ENCODE data around the gene DCAF11. TPM values are rescaled to one million over a fixed set of nuclear protein-coding genes. Genes with fewer than 3 reads are reported as not detected.

DCAF11 gene
- total and polyA plus RNA-seq, 2 of the 13 experiments (the other 11 are each of a cell fraction or from before 2014, with no cell fraction given), result 150 to 257 TPM

DNA sequence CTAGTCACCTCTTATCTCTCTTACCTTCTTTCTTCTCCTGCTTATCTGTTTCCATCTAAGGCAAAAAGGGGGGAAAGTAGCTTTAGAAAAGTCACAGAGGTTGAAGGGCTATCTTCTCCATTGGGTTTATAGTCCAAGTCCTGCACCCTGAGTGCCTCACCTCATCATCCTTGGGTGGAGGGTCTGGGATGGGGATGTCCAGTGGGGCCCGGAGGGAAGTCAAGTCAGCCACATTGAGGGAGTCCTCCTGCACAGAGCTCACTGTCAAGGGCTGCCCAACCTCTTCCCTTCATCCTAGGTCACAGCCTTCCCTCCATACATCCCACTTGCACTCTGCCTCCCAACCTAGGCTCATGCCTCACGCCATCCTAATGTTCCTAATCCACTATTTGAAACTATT lies 30.6 kb downstream of the DCAF11 start:
- FAIRE-seq (no peak), ATAC-seq (no peak), DNase-seq (ENCODE audit: low spot score) (no peak)
- TF ChIP-seq, protein P1, sequence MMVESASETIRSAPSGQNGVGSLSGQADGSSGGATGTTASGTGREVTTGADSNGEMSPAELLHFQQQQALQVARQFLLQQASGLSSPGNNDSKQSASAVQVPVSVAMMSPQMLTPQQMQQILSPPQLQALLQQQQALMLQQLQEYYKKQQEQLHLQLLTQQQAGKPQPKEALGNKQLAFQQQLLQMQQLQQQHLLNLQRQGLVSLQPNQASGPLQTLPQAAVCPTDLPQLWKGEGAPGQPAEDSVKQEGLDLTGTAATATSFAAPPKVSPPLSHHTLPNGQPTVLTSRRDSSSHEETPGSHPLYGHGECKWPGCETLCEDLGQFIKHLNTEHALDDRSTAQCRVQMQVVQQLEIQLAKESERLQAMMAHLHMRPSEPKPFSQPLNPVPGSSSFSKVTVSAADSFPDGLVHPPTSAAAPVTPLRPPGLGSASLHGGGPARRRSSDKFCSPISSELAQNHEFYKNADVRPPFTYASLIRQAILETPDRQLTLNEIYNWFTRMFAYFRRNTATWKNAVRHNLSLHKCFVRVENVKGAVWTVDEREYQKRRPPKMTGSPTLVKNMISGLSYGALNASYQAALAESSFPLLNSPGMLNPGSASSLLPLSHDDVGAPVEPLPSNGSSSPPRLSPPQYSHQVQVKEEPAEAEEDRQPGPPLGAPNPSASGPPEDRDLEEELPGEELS (CRISPR knock-in tag; IDR thresholded peaks at IDR 0.05), result 0 out of 2 replicates have a peak, but pooled peaks have one; percentile 6
- TF ChIP-seq, protein P2, sequence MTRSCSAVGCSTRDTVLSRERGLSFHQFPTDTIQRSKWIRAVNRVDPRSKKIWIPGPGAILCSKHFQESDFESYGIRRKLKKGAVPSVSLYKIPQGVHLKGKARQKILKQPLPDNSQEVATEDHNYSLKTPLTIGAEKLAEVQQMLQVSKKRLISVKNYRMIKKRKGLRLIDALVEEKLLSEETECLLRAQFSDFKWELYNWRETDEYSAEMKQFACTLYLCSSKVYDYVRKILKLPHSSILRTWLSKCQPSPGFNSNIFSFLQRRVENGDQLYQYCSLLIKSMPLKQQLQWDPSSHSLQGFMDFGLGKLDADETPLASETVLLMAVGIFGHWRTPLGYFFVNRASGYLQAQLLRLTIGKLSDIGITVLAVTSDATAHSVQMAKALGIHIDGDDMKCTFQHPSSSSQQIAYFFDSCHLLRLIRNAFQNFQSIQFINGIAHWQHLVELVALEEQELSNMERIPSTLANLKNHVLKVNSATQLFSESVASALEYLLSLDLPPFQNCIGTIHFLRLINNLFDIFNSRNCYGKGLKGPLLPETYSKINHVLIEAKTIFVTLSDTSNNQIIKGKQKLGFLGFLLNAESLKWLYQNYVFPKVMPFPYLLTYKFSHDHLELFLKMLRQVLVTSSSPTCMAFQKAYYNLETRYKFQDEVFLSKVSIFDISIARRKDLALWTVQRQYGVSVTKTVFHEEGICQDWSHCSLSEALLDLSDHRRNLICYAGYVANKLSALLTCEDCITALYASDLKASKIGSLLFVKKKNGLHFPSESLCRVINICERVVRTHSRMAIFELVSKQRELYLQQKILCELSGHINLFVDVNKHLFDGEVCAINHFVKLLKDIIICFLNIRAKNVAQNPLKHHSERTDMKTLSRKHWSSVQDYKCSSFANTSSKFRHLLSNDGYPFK (CRISPR knock-in tag; IDR thresholded peaks at IDR 0.05; ENCODE audit: borderline replicate concordance), result 0 out of 2 replicates have a peak, but pooled peaks have one; percentile 41
- TF ChIP-seq, protein P3, sequence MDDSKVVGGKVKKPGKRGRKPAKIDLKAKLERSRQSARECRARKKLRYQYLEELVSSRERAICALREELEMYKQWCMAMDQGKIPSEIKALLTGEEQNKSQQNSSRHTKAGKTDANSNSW (CRISPR knock-in tag; IDR thresholded peaks at IDR 0.05; ENCODE audit: borderline replicate concordance), result no peak
- Histone ChIP-seq H3K36me3 (replicated peaks in 1 of 2; ENCODE audit: control insufficient read depth in 1 of 2, insufficient read depth in 2 of 2, low read length in 2 of 2) (peaks cover 20 to 35% of the 10 kb centered on the region in 2 experiments), H3K4me3 (replicated peaks in 1 of 3; ENCODE audit: insufficient read depth in 1 of 3, low read depth in 2 of 3, low read length in 3 of 3) (peak overlapping the region; percentile 90 to 100 (median 91)), H3K4me2 (ENCODE audit: low read depth, low read length) (peak overlapping the region; percentile 98), H3K9me3 (ENCODE audit: low read length) (no peaks in the 10 kb centered on the region), H3K27ac (ENCODE audit: extremely low read length, insufficient read depth, low read length) (no peak overlapping the region), H3K79me2 (ENCODE audit: insufficient read depth, low read length) (peaks cover 50% of the 10 kb centered on the region), H2AFZ (ENCODE audit: low read length) (no peak overlapping the region), H3K9ac (ENCODE audit: insufficient read depth, low read depth, low read length) (peak overlapping the region; percentile 95; the same call in 1 of the 2 replicates), H3K4me1 (ENCODE audit: insufficient read depth, low read length) (peaks cover 63% of the 10 kb centered on the region), H3K27me3 (ENCODE audit: control insufficient read depth in 1 of 2, insufficient read depth in 2 of 2, low read length in 2 of 2) (peaks cover 0 to 3% of the 10 kb centered on the region in 2 experiments; a peak in 1 of 5 replicates), H4K20me1 (ENCODE audit: insufficient read depth, low read length) (peaks cover 7% of the 10 kb centered on the region; the same call in 1 of the 2 replicates)
- ChIA-PET CTCF (ENCODE audit: low intra/inter-chr PET ratio, low total read pairs) (no interaction called here), POLR2A (interaction anchor here (1.8 to 8.5 kb wide), 14 partner anchors 9 to 1050 kb away, joined by 8 to 279 read pairs (median 32); partner anchors contain the start of genes ACIN1, C14orf119, CHMP4A and CIDEB)
- 83% methylated on average over 2 of the region's 2 CpGs for WGBS (ENCODE audit: low lambda C conversion rate)
- BruUV-seq (replicated peaks), result no TSS peak
- in situ Hi-C loops (cut with HindIII; ENCODE audit: extremely low pct_ligation_motif_present, low pct_unique_long_range_greater_than_20kb) (loop anchor here (25.0 kb wide), 1 partner anchor 833 kb away; the partner anchor contains the start of genes BCL2L2, PABPN1 and PPP1R3E), intact Hi-C loops (cut with micrococcal nuclease; ENCODE audit: unreplicated experiment) (no loop called here)
